ENCODE data around the gene POLE.

The POLE gene

GRCh38 chr12:132575661-132576060 lies 111.5 kb downstream of the POLE start:
- DNase-seq (ENCODE audit: low read depth, low spot score) = no peak
- H3K4me3 ChIP-seq (ENCODE audit: low read length) = no peak overlapping the region

GRCh38 chr12:132574271-132574996 lies 112.7 kb downstream of the POLE start:
- no peak for DNase-seq (ENCODE audit: low read depth, low spot score)
- no peak overlapping the region for H3K4me3 ChIP-seq (ENCODE audit: low read length)
